HG03108 (cell line): ENCODE measurements around the gene BOK.

Experiments
- ATAC-seq: cut with Tn5 transposase; IDR thresholded peaks from one replicate; pipeline ENCODE4 v1.9.1; 2021; ENCODE audit warnings: moderate library complexity; ENCODE audit not compliant: unreplicated experiment

The BOK gene

GRCh38 chr2:241618829-241619228 lies 60.3 kb downstream of the BOK start:
- ATAC-seq, result no peak

- ATAC-seq, result no peak
Measured at GRCh38 chr2:241619597-241620418, 61.3 kb downstream of the BOK start.

GRCh38 chr2:241620419-241620769 lies 61.8 kb downstream of the BOK start:
- no peak for ATAC-seq
